Measurements from ENCODE around the gene DNAJB13.

Gene DNAJB13

DNA sequence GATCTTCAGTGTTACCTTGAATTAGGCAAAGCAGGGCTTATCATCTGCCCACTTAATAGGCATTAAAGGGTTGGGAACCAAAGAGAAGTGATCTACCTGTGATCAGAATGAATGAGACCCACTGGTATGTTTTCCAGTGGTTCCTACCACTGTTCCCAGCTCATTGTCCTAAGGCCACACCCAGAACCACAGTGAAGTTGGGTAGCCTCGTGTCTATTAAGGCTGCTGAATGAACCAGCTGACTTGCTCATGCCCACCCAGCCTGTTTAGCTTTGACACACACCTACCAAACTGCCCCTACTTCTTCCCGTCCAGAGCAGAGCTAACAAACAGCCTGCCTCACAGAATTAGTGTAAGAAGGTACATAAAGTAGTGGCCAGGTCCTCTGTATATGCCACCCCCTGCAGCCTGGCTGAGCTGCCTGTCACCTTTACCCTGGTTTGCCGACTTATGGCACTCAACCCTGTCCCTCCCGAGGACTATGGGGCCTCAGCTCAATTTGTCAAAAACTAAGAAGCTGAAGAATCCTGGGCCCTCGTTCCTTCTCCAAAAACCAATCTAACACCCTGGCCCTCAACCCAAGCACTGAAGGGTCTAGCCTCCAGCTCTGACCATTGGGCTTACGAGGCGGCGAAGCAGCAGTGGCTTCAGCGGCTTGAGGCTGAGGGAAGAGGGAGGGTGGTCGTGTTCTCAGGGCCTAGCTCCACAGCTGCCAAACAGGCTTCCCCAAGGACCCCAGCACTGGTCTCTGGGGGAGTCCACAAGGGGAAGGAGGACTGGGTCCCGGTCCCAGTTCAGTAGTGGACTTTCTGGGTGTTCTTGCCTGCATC is 22.0 kb downstream of the DNAJB13 start:
- no peak for DNase-seq (ENCODE audit: low read depth in 1 of 2, low spot score in 1 of 2)
- in situ Hi-C loops (cut with HindIII; ENCODE audit: low pct_unique_long_range_greater_than_20kb, low sequenced_read_pairs): no loop called here
- TF ChIP-seq JUND (IDR thresholded peaks at IDR 0.05; ENCODE audit: low read depth): no peak

DNA sequence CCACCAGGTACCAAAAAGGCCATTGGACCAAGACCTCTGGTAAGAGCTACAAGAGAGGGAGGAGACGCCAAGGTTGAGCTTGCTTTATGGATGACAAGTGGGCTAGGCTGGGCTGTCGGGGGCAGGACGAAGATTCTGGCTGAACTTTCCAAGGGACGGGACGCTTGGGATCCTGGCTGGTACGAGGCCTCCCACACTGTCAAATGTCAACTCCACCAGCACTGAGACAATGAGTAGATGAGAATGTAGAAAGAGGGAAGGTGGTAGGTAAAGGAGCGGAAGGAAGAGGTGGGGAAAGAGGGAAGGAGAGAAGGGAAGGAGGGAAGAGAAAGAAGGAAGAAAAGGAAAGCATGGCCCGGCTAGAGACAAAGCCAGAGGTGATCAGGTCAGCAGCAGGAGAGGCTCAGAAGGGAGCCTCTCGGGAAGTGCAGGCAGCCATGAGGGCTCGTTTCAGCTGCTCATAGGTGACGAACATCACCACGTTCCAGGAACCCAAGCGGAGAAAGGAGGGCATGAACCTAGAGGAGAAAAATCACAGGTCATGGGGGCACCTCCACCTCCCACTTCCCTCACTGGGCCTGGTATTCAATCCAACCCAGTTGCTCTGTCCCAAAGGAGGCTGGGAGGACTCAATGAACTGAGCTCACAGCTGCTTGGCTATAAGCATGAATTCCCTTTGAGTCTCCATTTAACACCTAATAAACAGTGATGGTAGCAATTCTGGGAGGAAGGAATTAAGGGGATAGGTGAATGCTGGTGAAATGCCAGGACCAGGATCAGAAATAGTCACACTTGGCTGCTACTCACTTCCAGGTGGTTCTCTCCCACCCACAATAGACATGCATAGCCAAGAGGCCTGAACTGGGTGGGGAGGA is 24.0 kb downstream of the DNAJB13 start:
- no peak for TF ChIP-seq JUND (IDR thresholded peaks at IDR 0.05; ENCODE audit: low read depth)
- in situ Hi-C loops (cut with HindIII; ENCODE audit: low pct_unique_long_range_greater_than_20kb, low sequenced_read_pairs): no loop called here
- no peak for DNase-seq (ENCODE audit: low read depth in 1 of 2, low spot score in 1 of 2)

DNA sequence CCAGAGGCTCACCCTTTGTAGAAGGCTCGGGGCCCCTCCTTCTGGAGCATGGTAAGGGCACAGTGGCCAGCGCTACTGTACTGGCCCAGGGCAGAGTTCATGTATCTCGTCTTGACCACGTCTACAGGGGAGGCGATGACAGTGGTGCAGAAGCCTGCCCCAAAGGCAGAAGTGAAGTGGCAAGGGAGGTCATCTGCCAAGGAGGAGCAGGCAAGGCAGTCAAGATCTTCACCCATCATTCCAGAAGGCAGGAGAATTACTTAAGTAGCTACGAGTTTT is 24.6 kb downstream of the DNAJB13 start:
- in situ Hi-C loops (cut with HindIII; ENCODE audit: low pct_unique_long_range_greater_than_20kb, low sequenced_read_pairs): no loop called here
- DNase-seq (ENCODE audit: low read depth in 1 of 2, low spot score in 1 of 2): no peak
- no peak for TF ChIP-seq JUND (IDR thresholded peaks at IDR 0.05; ENCODE audit: low read depth)

DNA sequence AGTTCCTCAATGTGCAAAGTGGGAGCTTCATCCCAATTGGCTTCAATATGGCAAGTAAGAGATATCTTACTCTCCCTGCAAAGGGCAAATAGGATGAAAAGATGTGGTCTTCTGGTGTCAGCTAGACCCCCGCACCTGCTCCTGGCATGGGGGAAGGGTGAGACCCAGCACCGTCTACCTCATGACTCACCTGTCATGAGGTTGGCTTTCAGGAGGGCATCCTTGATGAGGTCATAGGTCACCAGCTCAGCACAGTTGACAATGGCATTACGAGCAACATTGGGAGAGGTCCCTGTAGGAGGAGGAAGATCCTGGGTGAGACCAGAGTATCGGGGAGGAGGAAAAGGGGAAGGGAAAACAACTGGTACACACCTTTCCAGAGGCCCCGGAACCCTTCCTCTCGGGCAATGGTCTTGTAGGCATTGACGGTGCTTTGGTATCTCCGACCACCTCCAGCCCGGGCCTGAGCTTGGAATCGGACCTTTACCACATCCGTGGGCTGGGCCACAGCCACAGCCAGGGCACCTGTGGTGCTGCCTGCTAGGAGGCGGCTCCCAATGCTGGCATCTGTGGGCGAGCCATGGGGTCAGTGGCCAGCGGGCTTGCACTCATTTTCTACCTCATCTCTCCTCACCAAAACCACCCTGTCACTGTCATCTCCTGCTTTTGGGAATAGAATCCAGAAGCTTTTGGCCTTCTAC is 25.8 kb downstream of the DNAJB13 start:
- no peak for DNase-seq (ENCODE audit: low read depth in 1 of 2, low spot score in 1 of 2)
- in situ Hi-C loops (cut with HindIII; ENCODE audit: low pct_unique_long_range_greater_than_20kb, low sequenced_read_pairs): no loop called here

DNA sequence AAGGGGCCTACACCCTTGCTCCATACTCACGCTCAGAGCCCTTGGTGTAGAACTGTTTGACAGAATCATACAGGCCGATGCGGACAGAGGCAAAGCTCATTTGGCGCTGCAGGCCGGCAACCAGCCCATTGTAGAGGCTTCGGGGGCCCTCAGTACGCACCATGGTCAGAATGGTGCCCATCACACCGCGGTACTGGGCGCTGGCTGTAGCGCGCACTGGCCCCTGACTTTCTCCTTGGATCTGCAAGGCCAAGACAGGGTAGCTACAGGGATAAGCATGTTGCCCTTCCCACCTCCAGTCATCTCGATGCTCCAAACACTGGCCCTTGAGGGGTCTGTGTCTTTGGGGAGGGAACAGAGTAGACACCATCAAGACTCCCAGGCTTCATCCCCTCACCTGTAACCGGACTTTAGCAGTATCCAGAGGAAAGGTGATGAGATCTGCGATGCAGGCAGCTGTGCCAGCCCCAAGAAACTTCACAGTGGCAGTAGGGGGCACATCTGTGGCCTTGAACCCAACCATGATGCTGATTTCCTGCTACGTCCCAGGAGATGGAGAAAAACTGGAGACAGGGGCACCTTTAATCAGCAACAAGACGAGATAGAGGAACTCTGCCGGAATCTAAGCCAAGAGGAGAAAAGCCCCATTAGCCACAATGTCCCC is 27.2 kb downstream of the DNAJB13 start:
- no peak for DNase-seq (ENCODE audit: low read depth in 1 of 2, low spot score in 1 of 2)
- in situ Hi-C loops (cut with HindIII; ENCODE audit: low pct_unique_long_range_greater_than_20kb, low sequenced_read_pairs): no loop called here
- no peak for TF ChIP-seq JUND (IDR thresholded peaks at IDR 0.05; ENCODE audit: low read depth)

More for the DNA sequence above, 25.8 kb downstream of the DNAJB13 start:
- no peak for TF ChIP-seq JUND (IDR thresholded peaks at IDR 0.05; ENCODE audit: low read depth)

DNA sequence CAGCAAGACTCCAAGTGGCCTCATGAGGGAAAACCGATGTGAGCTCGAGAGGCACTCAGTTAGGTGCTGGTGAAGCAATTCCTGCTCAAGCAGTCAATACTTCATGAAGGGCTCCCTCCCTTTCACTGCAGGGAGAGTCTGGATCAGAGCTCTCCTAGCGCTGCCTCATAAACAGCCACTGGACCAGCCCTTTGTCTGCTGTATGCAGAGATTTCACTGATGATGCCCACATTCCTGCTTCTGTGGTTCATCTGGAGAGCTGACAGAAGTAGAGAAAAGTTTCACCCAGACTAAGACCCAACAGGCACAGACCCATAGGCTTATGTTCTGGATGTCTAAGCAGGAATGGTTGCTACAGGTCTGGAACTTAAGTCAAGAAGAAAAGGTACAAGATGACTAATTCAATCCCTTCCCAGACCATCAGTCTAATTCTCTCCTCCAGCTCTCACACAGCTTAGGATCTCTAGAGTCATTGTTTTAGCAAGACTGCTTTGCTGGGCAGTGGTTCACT is 27.8 kb downstream of the DNAJB13 start:
- no peak for DNase-seq (ENCODE audit: low read depth in 1 of 2, low spot score in 1 of 2)

DNA sequence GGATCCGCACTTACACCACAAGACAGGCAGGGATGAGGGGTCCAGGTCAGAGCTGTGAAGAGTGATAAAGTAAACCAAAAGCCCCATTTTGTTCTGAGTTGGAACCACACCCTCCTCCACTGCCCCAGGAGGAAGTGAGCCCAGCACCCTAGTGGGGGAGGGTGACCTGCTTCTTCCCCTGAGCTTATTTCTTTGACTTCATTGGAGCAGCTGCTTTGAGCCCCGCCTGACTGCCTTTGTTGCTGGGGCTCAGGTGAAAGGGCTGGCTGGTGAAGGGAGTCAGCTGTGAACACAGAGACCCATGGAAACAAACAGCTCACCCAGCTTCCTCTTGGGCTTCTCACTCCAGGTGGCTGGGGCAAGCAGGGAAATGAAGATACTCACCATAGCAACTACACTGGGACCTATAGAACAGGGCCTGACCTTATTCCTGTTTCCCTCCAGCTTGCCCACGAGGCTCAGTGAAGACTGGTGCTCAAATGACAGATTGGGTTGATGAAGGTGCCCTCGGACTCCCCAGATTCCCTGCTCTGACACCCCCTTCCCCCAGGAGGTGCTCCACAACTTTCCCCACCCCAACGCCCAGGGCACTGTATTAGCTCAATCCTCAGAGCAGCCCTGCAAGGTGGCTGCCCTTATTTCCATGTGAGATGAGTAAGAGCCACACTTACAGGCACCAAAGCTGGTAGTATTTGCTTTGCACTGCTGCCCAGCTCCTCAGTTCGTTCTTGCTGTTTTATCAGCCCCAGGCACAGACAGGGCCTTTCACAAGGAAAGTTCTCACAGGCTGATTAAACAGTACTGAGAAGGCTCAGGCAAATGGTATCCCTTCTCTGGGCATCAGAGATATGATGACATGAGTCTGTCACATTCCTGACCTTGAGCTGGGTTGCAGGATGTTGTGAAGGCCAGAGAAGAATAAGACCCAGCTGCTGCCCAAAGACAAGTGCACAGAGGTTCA is 29.5 kb downstream of the DNAJB13 start:
- DNase-seq (ENCODE audit: low read depth in 1 of 2, low spot score in 1 of 2): peak in 1 of 2 experiments; percentile 65
- in situ Hi-C loops (cut with HindIII; ENCODE audit: low pct_unique_long_range_greater_than_20kb, low sequenced_read_pairs): no loop called here
- TF ChIP-seq JUND (IDR thresholded peaks at IDR 0.05; ENCODE audit: low read depth): no peak

More for the DNA sequence above, 27.8 kb downstream of the DNAJB13 start:
- TF ChIP-seq JUND (IDR thresholded peaks at IDR 0.05; ENCODE audit: low read depth): no peak
- in situ Hi-C loops (cut with HindIII; ENCODE audit: low pct_unique_long_range_greater_than_20kb, low sequenced_read_pairs): no loop called here

DNA sequence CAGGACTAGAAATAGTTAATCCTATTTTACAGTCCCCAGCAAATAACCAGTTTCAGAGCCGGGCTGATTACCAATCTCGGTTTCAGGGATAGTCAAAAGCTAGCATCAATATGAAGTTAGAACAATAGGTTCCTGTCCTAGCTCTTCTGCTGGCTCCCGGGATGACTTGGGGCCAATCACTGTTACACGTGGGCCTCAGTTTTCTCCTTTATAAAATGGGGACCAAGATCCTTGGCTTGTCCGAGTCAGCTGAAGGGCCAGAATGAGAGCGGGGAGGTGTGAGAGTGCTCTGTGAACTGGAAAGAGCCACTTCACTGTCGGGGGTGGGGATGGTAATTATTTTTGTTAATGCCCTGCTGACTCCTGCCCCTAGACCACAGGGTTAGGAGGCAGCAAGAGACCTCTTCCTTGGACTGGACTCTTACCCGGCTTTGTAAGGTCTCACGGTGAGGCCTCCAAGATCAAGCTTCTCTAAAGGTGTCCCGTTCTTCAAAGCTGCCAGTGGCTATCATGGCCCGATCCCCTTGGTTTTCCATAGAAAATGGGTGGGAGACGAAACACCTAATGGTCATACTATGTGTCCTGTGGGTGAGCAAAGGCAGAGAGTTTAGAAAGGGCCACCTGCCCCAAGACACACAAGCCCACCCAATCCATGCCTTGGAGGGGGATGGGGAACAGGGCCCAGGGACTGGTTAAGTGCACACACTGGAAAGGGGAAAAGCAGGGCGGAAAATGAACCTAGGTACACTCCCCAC is 30.4 kb downstream of the DNAJB13 start:
- no peak for DNase-seq (ENCODE audit: low read depth in 1 of 2, low spot score in 1 of 2)
- in situ Hi-C loops (cut with HindIII; ENCODE audit: low pct_unique_long_range_greater_than_20kb, low sequenced_read_pairs): no loop called here
- no peak for TF ChIP-seq JUND (IDR thresholded peaks at IDR 0.05; ENCODE audit: low read depth)

DNA sequence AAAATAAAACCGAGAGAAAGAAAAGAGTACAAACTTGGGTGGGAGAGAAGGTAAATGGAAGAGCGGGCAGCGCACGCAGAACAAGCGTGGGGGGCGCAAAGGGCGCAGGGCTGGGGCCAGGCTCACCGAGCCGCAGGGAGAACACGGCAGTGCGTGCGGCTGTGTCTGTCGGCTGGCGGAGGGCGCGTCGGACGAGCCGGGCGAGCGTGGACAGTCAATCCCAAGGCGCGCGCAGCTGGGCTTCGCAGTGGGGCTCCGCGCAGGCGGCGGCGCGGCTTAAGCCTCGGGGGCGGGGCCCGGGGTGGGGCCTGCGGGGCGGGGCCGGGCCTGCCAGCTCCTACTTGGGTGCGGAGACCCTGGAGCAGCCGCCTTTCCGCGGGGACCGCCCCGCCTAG is 31.8 kb downstream of the DNAJB13 start, which contains the start of gene UCP2:
Gene UCP2 (minus strand): TSS at position 249 of the 395 bp plus-strand sequence. CDS start 4,465 bp downstream, outside the sequence.
- in situ Hi-C loops (cut with HindIII; ENCODE audit: low pct_unique_long_range_greater_than_20kb, low sequenced_read_pairs): no loop called here
- no peak for TF ChIP-seq JUND (IDR thresholded peaks at IDR 0.05; ENCODE audit: low read depth)
- DNase-seq (ENCODE audit: low read depth in 1 of 2, low spot score in 1 of 2): peak; percentile 89 to 95

DNA sequence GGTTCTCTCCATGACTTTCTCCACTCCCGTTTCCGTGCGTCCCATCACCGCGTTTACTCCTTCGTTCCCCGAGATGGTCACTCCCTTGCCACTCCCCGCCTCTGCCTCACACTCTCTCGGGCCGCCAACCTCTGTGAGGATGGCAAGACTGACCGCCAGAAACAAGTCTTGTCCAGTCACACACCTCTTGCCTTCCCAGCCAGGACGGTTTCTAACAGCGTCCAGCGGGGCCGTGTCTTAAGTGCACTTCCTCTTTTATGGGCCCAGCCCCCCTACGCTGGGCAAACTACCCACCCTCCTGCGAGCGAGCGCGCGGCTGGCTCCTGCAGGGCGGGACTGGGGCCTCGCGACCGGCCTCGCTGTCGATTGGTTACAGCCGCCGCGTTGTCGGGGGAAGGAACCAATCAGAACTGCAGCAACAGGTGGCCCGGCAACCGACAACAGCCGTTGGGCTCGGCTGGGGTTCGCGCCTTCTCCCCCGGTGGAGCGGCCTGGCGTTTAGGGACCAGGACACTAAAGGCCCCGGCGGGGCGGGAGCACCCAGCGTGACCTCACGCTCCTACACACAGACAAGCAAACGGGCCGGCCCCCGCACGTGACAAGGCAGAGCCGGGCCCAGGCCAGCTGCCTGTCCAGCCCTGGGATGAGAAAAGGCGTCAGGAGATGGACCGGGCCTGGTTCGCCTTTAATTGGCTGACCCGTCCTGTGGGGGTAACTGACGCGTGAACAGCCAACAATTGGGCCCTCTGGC is 32.3 kb downstream of the DNAJB13 start:
- DNase-seq (ENCODE audit: low read depth in 1 of 2, low spot score in 1 of 2): peak; percentile 99 to 100
- in situ Hi-C loops (cut with HindIII; ENCODE audit: low pct_unique_long_range_greater_than_20kb, low sequenced_read_pairs): no loop called here
- TF ChIP-seq JUND (IDR thresholded peaks at IDR 0.05; ENCODE audit: low read depth): no peak
